ENCODE data around the gene EHD2.

The EHD2 gene

GRCh38 chr19:47686679-47687450 is 26.4 kb upstream of the EHD2 start:
- in situ Hi-C loops (cut with HindIII; ENCODE audit: low pct_ligation_motif_present, low pct_unique_long_range_greater_than_20kb, low sequenced_read_pairs) = no loop called here
- no peak for DNase-seq

GRCh38 chr19:47687906-47688305 is 25.3 kb upstream of the EHD2 start:
- in situ Hi-C loops (cut with HindIII; ENCODE audit: low pct_ligation_motif_present, low pct_unique_long_range_greater_than_20kb, low sequenced_read_pairs) = no loop called here
- no peak for DNase-seq

GRCh38 chr19:47691090-47691489 is 22.1 kb upstream of the EHD2 start:
- no peak for DNase-seq
- in situ Hi-C loops (cut with HindIII; ENCODE audit: low pct_ligation_motif_present, low pct_unique_long_range_greater_than_20kb, low sequenced_read_pairs) = no loop called here

GRCh38 chr19:47691782-47692181 is 21.4 kb upstream of the EHD2 start:
- DNase-seq = no peak
- in situ Hi-C loops (cut with HindIII; ENCODE audit: low pct_ligation_motif_present, low pct_unique_long_range_greater_than_20kb, low sequenced_read_pairs) = no loop called here

- no peak for DNase-seq
- in situ Hi-C loops (cut with HindIII; ENCODE audit: low pct_ligation_motif_present, low pct_unique_long_range_greater_than_20kb, low sequenced_read_pairs) = no loop called here
Observed at GRCh38 chr19:47693489-47693888, 19.7 kb upstream of the EHD2 start.

- DNase-seq = no peak
- in situ Hi-C loops (cut with HindIII; ENCODE audit: low pct_ligation_motif_present, low pct_unique_long_range_greater_than_20kb, low sequenced_read_pairs) = no loop called here
Observed at GRCh38 chr19:47693903-47694302, 19.3 kb upstream of the EHD2 start.

- no peak for DNase-seq
- in situ Hi-C loops (cut with HindIII; ENCODE audit: low pct_ligation_motif_present, low pct_unique_long_range_greater_than_20kb, low sequenced_read_pairs) = no loop called here
Observed at GRCh38 chr19:47694466-47695273, 18.6 kb upstream of the EHD2 start.

GRCh38 chr19:47695533-47696262 is 17.5 kb upstream of the EHD2 start:
- no peak for DNase-seq
- in situ Hi-C loops (cut with HindIII; ENCODE audit: low pct_ligation_motif_present, low pct_unique_long_range_greater_than_20kb, low sequenced_read_pairs) = no loop called here

- no peak for DNase-seq
Observed at GRCh38 chr19:47696635-47697034, 16.6 kb upstream of the EHD2 start.

GRCh38 chr19:47697863-47698609 is 15.2 kb upstream of the EHD2 start:
- in situ Hi-C loops (cut with HindIII; ENCODE audit: low pct_ligation_motif_present, low pct_unique_long_range_greater_than_20kb, low sequenced_read_pairs) = no loop called here
- DNase-seq = peak; percentile 74

More at GRCh38 chr19:47696635-47697034, 16.6 kb upstream of the EHD2 start:
- in situ Hi-C loops (cut with HindIII; ENCODE audit: low pct_ligation_motif_present, low pct_unique_long_range_greater_than_20kb, low sequenced_read_pairs) = no loop called here

- DNase-seq = no peak
- in situ Hi-C loops (cut with HindIII; ENCODE audit: low pct_ligation_motif_present, low pct_unique_long_range_greater_than_20kb, low sequenced_read_pairs) = no loop called here
Observed at GRCh38 chr19:47698631-47699359, 14.4 kb upstream of the EHD2 start.

- in situ Hi-C loops (cut with HindIII; ENCODE audit: low pct_ligation_motif_present, low pct_unique_long_range_greater_than_20kb, low sequenced_read_pairs) = no loop called here
- DNase-seq = peak; percentile 62
Observed at GRCh38 chr19:47699360-47699917, 13.8 kb upstream of the EHD2 start.

GRCh38 chr19:47700934-47701716 is 12.1 kb upstream of the EHD2 start:
- in situ Hi-C loops (cut with HindIII; ENCODE audit: low pct_ligation_motif_present, low pct_unique_long_range_greater_than_20kb, low sequenced_read_pairs) = no loop called here
- no peak for DNase-seq

- in situ Hi-C loops (cut with HindIII; ENCODE audit: low pct_ligation_motif_present, low pct_unique_long_range_greater_than_20kb, low sequenced_read_pairs) = no loop called here
- no peak for DNase-seq
Observed at GRCh38 chr19:47701717-47702552, 11.3 kb upstream of the EHD2 start.

- DNase-seq = no peak
- in situ Hi-C loops (cut with HindIII; ENCODE audit: low pct_ligation_motif_present, low pct_unique_long_range_greater_than_20kb, low sequenced_read_pairs) = no loop called here
Observed at GRCh38 chr19:47702671-47703070, 10.6 kb upstream of the EHD2 start.

GRCh38 chr19:47703301-47703700 is 9.9 kb upstream of the EHD2 start:
- in situ Hi-C loops (cut with HindIII; ENCODE audit: low pct_ligation_motif_present, low pct_unique_long_range_greater_than_20kb, low sequenced_read_pairs) = no loop called here
- no peak for DNase-seq

Measured in ACHN (cell line).